Measurements from ENCODE around the gene RHEB. TPM values are rescaled to one million over a fixed set of nuclear protein-coding genes. Genes with fewer than 3 reads are reported as not detected.

Gene RHEB
- total and polyA plus RNA-seq, 5 donors = 115 to 217 (median 125) TPM

DNA sequence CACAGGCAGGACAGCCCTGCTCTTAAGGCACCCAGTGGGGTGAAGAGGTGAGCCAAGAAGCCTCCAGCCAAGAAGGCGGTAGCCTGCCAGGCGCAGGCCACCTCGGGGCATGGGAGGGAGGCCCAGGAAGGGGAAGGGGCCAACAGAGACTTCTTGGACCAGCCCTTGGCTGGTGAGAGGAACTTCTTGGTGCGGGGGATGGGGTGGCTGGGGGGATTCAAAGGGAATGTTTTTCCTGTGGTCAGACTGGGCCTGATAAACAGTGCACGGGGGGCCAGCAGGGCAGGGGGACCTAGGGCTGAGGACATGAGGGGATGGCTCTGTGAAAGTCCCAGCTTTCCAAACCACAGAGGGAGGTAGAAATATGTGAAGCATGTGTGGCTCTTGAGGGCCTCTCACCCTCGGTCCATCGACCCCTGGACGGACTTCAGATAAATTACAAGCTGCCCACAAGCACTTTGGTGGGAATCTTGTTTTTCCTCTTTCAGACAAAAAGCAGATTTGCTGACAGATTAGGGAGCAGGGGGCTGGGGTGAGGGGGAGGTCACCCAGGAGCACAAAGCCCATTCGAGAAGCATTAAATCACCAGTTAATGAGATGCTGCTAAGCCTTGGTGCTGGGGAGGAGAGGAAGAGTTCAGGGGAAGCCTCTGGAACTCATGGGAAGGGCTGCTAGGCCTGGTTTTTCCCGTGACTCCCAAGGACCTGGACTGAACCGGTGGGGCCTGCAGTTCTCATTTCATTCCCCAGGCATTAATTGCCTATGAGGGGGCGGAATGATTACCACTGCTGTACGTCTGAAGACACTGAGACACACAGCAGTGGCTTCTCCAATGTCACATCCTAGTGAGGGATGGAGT lies 91.1 kb downstream of the RHEB start:
- DNase-seq (peak in 2 of 3 donors; percentile 56 to 58), ATAC-seq (no peak)
- no peaks in the 10 kb centered on the region for H3K9me3 ChIP-seq (ENCODE audit: control insufficient read depth, low read length)
- intact Hi-C loops (cut with DNase I) = no loop called here
- 51% methylated on average over 13 of the region's 13 CpGs for WGBS
- H3K27ac ChIP-seq (ENCODE audit: low read length) = no peak overlapping the region
- H3K27me3 ChIP-seq (ENCODE audit: control insufficient read depth, insufficient read depth) = no peaks in the 10 kb centered on the region
- H3K4me3 ChIP-seq (ENCODE audit: low read length) = no peak overlapping the region
- H3K4me1 ChIP-seq (ENCODE audit: control insufficient read depth, insufficient read depth, low read length) = peaks cover 3% of the 10 kb centered on the region

DNA sequence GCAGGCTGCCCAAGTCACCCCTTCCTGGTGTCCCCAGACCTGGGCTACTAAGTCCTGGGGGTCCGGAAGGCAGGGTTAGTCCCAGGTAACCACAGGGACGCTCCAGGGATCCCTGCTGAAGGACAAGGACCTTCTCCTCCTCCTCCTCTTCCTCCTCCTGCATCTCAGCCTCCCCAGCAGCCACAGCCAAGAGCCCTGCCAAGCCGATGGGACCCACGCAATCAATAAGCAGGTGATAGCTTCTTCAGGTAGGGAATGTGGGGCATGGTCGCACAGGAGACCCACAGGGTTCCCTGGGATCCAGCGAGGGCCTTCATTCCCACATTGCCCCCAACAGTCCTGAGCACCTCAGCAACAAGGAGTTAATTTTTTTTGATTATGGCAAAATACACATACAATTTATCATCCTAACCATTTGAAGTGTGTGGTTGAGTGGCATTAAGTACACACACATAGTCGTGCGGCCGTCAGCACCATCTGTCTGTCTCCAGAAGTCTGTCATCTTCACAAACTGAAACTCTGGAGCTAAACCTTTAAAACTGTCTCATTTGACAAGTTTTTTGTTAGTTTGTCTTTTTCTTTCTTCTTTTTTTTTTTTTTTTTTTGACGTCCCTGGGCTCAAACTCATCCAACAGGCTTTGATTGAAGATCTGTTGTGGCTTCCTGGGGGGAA lies 91.9 kb downstream of the RHEB start:
- no peak for ATAC-seq
- Histone ChIP-seq H3K27ac (ENCODE audit: low read length) (no peak overlapping the region), H3K4me3 (ENCODE audit: low read length) (no peak overlapping the region), H3K9me3 (ENCODE audit: control insufficient read depth, low read length) (no peaks in the 10 kb centered on the region), H3K4me1 (ENCODE audit: control insufficient read depth, insufficient read depth, low read length) (peaks cover 3% of the 10 kb centered on the region), H3K27me3 (ENCODE audit: control insufficient read depth, insufficient read depth) (no peaks in the 10 kb centered on the region)
- no peak for DNase-seq
- WGBS = 82% methylated on average over 10 of the region's 10 CpGs
- intact Hi-C loops (cut with DNase I) = no loop called here

- peak in 1 of 3 donors; percentile 67 for DNase-seq
- intact Hi-C loops (cut with DNase I) = no loop called here
- Histone ChIP-seq H3K4me3 (ENCODE audit: low read length) (no peak overlapping the region), H3K27me3 (ENCODE audit: control insufficient read depth, insufficient read depth) (no peaks in the 10 kb centered on the region), H3K9me3 (ENCODE audit: control insufficient read depth, low read length) (no peaks in the 10 kb centered on the region), H3K27ac (ENCODE audit: low read length) (no peak overlapping the region), H3K4me1 (ENCODE audit: control insufficient read depth, insufficient read depth, low read length) (peaks cover 3% of the 10 kb centered on the region)
- peak; percentile 12 to 25 for ATAC-seq
- 79% methylated on average over 23 of the region's 23 CpGs for WGBS
Measured at GRCh38 chr7:151426904-151427704, 92.6 kb downstream of the RHEB start.

DNA sequence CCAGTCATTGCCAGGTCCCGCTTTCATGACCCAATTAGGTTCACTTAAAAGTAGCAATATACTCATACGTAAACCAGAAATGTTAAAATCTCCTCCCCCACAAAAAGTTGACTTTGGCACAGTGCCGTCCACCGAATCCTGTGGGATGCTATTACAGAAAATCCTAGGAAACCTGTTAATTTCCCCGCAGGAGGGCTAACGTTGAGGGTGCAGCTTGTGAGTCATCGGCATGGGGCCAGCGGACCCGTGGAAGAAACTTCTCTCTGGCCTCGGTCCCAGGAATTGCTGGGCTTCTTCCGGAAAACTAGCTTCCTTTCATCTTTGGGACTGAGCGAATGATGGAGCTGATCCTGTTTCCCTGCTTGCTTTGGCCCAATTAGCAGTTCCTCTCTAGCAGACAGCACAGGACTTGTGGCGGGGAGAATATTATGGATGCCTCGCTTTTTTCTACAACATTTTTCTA lies 93.2 kb downstream of the RHEB start:
- peak; percentile 50 to 75 for ATAC-seq
- 28% methylated on average over 14 of the region's 14 CpGs for WGBS

DNA sequence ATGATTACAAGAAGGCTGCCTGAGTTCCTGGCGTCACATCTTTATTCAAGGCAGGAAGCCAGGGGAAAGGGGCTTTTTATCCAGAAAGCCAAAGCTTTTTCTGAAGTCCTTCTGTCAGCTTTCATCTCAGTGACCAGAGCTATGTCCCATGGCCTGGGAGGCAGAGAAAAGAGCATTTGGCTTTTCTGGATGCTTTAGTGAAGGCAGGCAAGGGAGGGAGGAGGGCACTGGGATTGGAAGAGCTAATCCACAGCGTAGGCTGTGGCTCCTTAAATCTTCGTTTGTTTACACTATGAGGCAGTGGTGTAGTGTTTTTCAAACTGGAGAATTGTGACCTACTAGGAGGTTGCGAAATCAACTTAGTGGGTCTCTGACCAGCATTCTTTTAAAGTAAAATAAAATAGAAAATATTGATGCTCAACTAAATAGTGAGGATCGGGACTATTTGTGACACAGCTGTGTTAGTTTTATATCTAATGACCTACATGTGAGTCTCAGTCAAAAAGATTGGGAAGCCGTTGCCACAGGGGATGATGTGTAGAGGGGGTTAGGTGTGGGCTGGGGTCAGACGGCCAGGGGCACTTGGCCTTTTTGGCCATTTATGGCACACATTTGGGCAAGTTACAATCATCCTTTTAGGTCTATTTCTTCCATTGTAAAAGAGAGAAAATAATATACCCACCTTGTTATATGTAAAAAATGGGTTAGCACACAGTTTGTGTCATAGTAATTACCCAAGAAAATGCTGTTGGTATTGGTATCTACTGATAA lies 93.8 kb downstream of the RHEB start:
- Histone ChIP-seq H3K27ac (ENCODE audit: low read length) (peak overlapping the region; percentile 17), H3K4me3 (ENCODE audit: low read length) (no peak overlapping the region), H3K27me3 (ENCODE audit: control insufficient read depth, insufficient read depth) (no peaks in the 10 kb centered on the region), H3K4me1 (ENCODE audit: control insufficient read depth, insufficient read depth, low read length) (peaks cover 3% of the 10 kb centered on the region), H3K9me3 (ENCODE audit: control insufficient read depth, low read length) (no peaks in the 10 kb centered on the region)
- 58% methylated on average over 7 of the region's 7 CpGs for WGBS
- intact Hi-C loops (cut with DNase I) = no loop called here
- DNase-seq (no peak), ATAC-seq (peak; percentile 28 to 60)

More for the DNA sequence above, 93.2 kb downstream of the RHEB start:
- peaks cover 3% of the 10 kb centered on the region for H3K4me1 ChIP-seq (ENCODE audit: control insufficient read depth, insufficient read depth, low read length)
- no peak overlapping the region for H3K27ac ChIP-seq (ENCODE audit: low read length)
- H3K4me3 ChIP-seq (ENCODE audit: low read length) = no peak overlapping the region
- H3K9me3 ChIP-seq (ENCODE audit: control insufficient read depth, low read length) = no peaks in the 10 kb centered on the region
- intact Hi-C loops (cut with DNase I) = no loop called here
- peak; percentile 77 to 91 (median 85) for DNase-seq
- H3K27me3 ChIP-seq (ENCODE audit: control insufficient read depth, insufficient read depth) = no peaks in the 10 kb centered on the region

DNA sequence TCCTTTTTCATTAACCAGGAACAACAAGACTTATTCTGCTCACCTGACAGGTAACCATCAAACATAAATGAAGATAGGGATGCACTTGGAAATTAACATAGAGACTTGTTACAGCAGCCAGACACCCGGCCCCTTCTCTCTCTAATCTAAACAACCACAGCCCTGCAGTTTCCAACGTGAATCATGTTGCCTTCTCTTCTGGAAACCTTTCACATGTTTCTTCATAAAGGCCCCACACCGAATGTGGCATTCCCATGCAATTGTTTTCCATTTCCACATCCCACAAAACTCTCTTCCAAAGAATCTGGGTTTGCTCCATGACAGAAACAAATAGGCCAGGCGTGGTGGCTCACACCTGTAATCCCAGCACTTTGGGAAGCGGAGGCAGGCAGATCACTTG lies 94.9 kb downstream of the RHEB start:
- whole genome bisulfite sequencing = 85% methylated on average over 5 of the region's 5 CpGs
- Histone ChIP-seq H3K4me3 (ENCODE audit: low read length) (no peak overlapping the region), H3K4me1 (ENCODE audit: control insufficient read depth, insufficient read depth, low read length) (peaks cover 3% of the 10 kb centered on the region), H3K27me3 (ENCODE audit: control insufficient read depth, insufficient read depth) (no peaks in the 10 kb centered on the region), H3K9me3 (ENCODE audit: control insufficient read depth, low read length) (peaks cover 3% of the 10 kb centered on the region), H3K27ac (ENCODE audit: low read length) (no peak overlapping the region)
- intact Hi-C loops (cut with DNase I) = no loop called here
- ATAC-seq (no peak), DNase-seq (no peak)

DNA sequence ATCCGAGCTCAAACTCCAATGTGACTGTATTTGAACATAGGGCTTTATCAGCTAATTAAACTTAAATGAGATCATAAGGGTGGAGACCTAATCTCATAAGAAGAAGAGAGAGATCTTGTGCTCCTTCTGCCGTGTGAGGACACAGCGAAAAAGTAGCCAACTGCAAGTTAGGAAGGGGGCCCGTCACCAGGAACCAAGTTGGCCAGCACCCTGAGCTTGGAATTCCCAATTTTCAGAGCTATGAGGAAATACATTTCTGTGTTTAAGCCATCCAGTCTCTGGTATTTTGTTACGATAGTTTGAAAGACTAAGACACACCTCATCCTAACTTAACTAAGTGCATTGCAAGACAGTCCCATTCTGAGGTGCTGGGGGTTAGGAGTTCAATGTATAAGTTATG lies 95.8 kb downstream of the RHEB start:
- Histone ChIP-seq H3K27me3 (ENCODE audit: control insufficient read depth, insufficient read depth) (no peaks in the 10 kb centered on the region), H3K4me3 (ENCODE audit: low read length) (no peak overlapping the region), H3K27ac (ENCODE audit: low read length) (no peak overlapping the region), H3K4me1 (ENCODE audit: control insufficient read depth, insufficient read depth, low read length) (peaks cover 3% of the 10 kb centered on the region), H3K9me3 (ENCODE audit: control insufficient read depth, low read length) (peaks cover 3% of the 10 kb centered on the region)
- no peak for ATAC-seq
- intact Hi-C loops (cut with DNase I) = no loop called here
- DNase-seq = no peak
- WGBS = 81% methylated on average over 5 of the region's 5 CpGs

DNA sequence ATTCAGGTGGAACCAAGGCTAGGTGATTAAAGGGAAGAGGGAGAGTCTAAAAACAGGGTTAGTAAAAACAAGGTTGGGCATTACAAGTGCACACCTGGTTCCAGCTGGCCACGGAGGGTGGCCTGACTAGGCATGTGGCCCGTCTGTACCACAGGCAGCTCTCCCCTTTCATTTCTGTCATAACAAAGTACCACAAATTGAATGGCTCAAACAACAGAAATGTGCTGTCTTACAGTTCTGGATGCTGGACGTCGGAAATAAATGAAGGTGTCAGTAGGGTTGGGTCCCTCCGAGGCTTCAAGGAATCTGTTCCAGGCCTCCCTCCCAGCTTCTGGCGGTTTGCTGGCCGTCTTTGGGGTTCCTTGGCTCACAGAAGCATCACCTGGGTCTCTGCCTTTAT lies 96.5 kb downstream of the RHEB start:
- Histone ChIP-seq H3K4me1 (ENCODE audit: control insufficient read depth, insufficient read depth, low read length) (peaks cover 3% of the 10 kb centered on the region), H3K27me3 (ENCODE audit: control insufficient read depth, insufficient read depth) (no peaks in the 10 kb centered on the region), H3K4me3 (ENCODE audit: low read length) (no peak overlapping the region), H3K27ac (ENCODE audit: low read length) (no peak overlapping the region), H3K9me3 (ENCODE audit: control insufficient read depth, low read length) (peaks cover 3% of the 10 kb centered on the region)
- ATAC-seq (no peak), DNase-seq (no peak)
- WGBS = 76% methylated on average over 7 of the region's 7 CpGs
- intact Hi-C loops (cut with DNase I) = no loop called here

DNA sequence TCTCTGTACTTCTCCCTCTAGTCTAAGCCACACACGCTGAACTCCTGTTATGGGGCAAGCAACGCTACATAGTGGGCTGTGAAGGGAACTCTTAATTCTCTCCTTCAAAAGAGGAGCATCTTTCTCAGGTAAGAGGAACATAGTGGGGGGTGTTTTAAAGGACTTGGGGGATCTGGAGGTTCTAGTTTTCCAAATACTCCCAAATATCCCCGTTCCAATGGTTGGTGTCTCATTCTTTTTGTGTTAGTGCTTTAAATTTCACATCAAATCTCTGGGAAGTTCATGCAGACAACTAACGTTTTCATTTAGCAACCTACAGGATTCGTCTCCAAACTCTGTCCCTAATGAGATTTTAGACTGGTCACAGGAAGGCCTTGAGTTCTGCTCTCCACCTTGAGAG lies 97.5 kb downstream of the RHEB start:
- intact Hi-C loops (cut with DNase I) = no loop called here
- Histone ChIP-seq H3K4me1 (ENCODE audit: control insufficient read depth, insufficient read depth, low read length) (peaks cover 3% of the 10 kb centered on the region), H3K27me3 (ENCODE audit: control insufficient read depth, insufficient read depth) (no peaks in the 10 kb centered on the region), H3K4me3 (ENCODE audit: low read length) (no peak overlapping the region), H3K27ac (ENCODE audit: low read length) (no peak overlapping the region), H3K9me3 (ENCODE audit: control insufficient read depth, low read length) (peaks cover 3% of the 10 kb centered on the region)
- WGBS = 85% methylated on average over 5 of the region's 5 CpGs
- no peak for DNase-seq
- ATAC-seq = no peak

DNA sequence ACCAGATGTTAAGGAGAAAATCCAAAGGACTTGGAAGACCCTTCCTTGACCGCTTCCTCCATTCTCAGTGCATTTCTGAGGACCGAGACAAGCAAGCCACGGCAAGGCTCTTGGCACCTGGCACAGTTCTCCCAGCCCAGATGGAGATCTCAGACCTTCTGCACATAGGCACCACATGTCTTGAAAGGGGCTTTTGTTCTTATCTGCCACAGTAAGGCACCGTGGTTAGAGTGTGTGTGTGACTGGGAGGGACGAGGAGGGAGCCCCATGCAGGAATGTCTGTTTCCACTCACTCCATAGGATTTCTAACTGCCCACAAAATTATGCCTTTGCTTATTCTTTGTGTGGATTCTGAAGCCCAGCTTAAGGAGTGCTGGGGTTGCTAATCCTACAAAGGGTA lies 99.6 kb downstream of the RHEB start:
- no peaks in the 10 kb centered on the region for H3K27me3 ChIP-seq (ENCODE audit: control insufficient read depth, insufficient read depth)
- H3K4me3 ChIP-seq (ENCODE audit: low read length) = no peak overlapping the region
- ATAC-seq (no peak), DNase-seq (no peak)
- H3K9me3 ChIP-seq (ENCODE audit: control insufficient read depth, low read length) = peaks cover 3% of the 10 kb centered on the region
- 68% methylated on average over 5 of the region's 5 CpGs for WGBS
- no peak overlapping the region for H3K27ac ChIP-seq (ENCODE audit: low read length)
- intact Hi-C loops (cut with DNase I) = no loop called here
- peaks cover 3% of the 10 kb centered on the region for H3K4me1 ChIP-seq (ENCODE audit: control insufficient read depth, insufficient read depth, low read length)
